SK-N-SH (cell line): ENCODE results near the gene FGGY. TPM values are rescaled to one million over a fixed set of nuclear protein-coding genes. Genes with fewer than 3 reads are reported as not detected.

Source experiments
- CTCF ChIA-PET: fragments of 300-600, 350-600 bp; formaldehyde crosslinking; extraction: SDS; loops from one replicate; lab custom pipeline; 2021; lab: Yijun Ruan, JAX
- POLR2A ChIA-PET: fragments of 350-600 bp; sonication (Branson Sonifier 250); formaldehyde crosslinking; extraction: SDS; loops from one replicate; lab custom pipeline; 2020; ENCODE audit warnings: antibody characterized with exemption, inconsistent platforms; lab: Yijun Ruan, JAX
- DNase-seq: peaks from one replicate; pipeline ENCODE4 v3.0.0; 2012
- H2AFZ ChIP-seq: fragments of 200-600 bp; sonication (generic); 2 replicates; pipeline ENCODE4 v1.8.1; 2016; ENCODE audit warnings: antibody characterized with exemption, mild to moderate bottlenecking, low read depth
- H3F3A ChIP-seq: fragments of 200-600 bp; sonication (generic); replicated peaks from 2 replicates; pipeline ENCODE3; 2016; ENCODE audit warnings: antibody characterized with exemption, mild to moderate bottlenecking; ENCODE audit not compliant: insufficient read depth
- H3K27ac ChIP-seq, 2 experiments: fragments of 200-500 bp in 1 of 2; fragments of 200-600 bp in 1 of 2; sonication (Bioruptor generic) in 1 of 2; sonication (generic), shearing (Covaris generic) in 1 of 2; 2 replicates each; pipeline versions ENCODE4 v1.5.1 to v1.6.1; 2014 to 2016; ENCODE audit warnings: low read depth in 2 of 2, inconsistent platforms in 1 of 2, low read length in 1 of 2, mild to moderate bottlenecking in 1 of 2, mixed read lengths in 1 of 2
- H3K27me3 ChIP-seq: fragments of 200-600 bp; sonication (generic), shearing (Covaris generic); 2 replicates; pipeline ENCODE4 v1.6.1; 2016; ENCODE audit warnings: mixed run types; ENCODE audit not compliant: insufficient read depth
- H3K36me3 ChIP-seq, 2 experiments: fragments of 200-500 bp in 1 of 2; fragments of 200-600 bp in 1 of 2; sonication (Bioruptor generic) in 1 of 2; sonication (generic) in 1 of 2; replicated peaks in 1 of 2; 2 replicates each; pipeline versions ENCODE3 to v1.5.1; 2014 to 2016; ENCODE audit warnings: low read length in 1 of 2, mild to moderate bottlenecking in 1 of 2; ENCODE audit not compliant: insufficient read depth in 2 of 2, control insufficient read depth in 1 of 2
- H3K4me1 ChIP-seq, 2 experiments: fragments of 200-500 bp in 1 of 2; fragments of 200-600 bp in 1 of 2; sonication (Bioruptor generic) in 1 of 2; sonication (generic), shearing (Covaris generic) in 1 of 2; 2 replicates each; pipeline versions ENCODE4 v1.5.1 to v1.6.1; 2014 to 2016; ENCODE audit warnings: low read depth in 1 of 2, low read length in 1 of 2, mixed run types in 1 of 2; ENCODE audit not compliant: insufficient read depth in 2 of 2, control insufficient read depth in 1 of 2
- H3K4me2 ChIP-seq: fragments of 200-600 bp; sonication (generic), shearing (Covaris generic); 2 replicates; pipeline ENCODE4 v1.6.1; 2017; ENCODE audit warnings: mixed run types
- H3K4me3 ChIP-seq, 2 experiments: fragments of 200-500 bp in 1 of 2; fragments of 200-600 bp in 1 of 2; sonication (Bioruptor generic) in 1 of 2; sonication (generic), shearing (Covaris generic) in 1 of 2; 2 replicates each; pipeline versions ENCODE4 v1.5.1 to v1.8.1; 2014 to 2016; ENCODE audit warnings: low read depth in 2 of 2, inconsistent platforms in 1 of 2, low read length in 1 of 2, mild to moderate bottlenecking in 1 of 2, mixed read lengths in 1 of 2, moderate library complexity in 1 of 2
- H3K79me2 ChIP-seq: fragments of 200-600 bp; sonication (generic); 2 replicates; pipeline ENCODE4 v1.8.1; 2017; ENCODE audit warnings: mild to moderate bottlenecking; ENCODE audit not compliant: insufficient read depth
- H3K9ac ChIP-seq: fragments of 200-600 bp; sonication (generic); 2 replicates; pipeline ENCODE4 v1.6.1; 2017; ENCODE audit warnings: mixed run types
- H3K9me2 ChIP-seq: fragments of 200-600 bp; sonication (generic); 2 replicates; pipeline ENCODE4 v1.6.1; 2017; ENCODE audit warnings: mixed run types
- H3K9me3 ChIP-seq: fragments of 200-600 bp; sonication (generic); 2 replicates; pipeline ENCODE4 v1.6.1; 2017; ENCODE audit warnings: mixed run types, mild to moderate bottlenecking, moderate library complexity
- H4K20me1 ChIP-seq: fragments of 200-600 bp; sonication (generic); 2 replicates; pipeline ENCODE4 v1.6.1; 2017; ENCODE audit warnings: mild to moderate bottlenecking, mixed run types; ENCODE audit not compliant: insufficient read depth
- CHD2 ChIP-seq: fragments of 150-350 bp; IDR thresholded peaks from 2 replicates; pipeline ENCODE4 v1.6.1; 2018; ENCODE audit warnings: low read length; ENCODE audit not compliant: partially characterized antibody
- CTCF ChIP-seq: fragments of 200-600 bp; sonication (generic); IDR thresholded peaks from 2 replicates; pipeline ENCODE4 v1.6.1; 2017; ENCODE audit warnings: antibody characterized with exemption, mild to moderate bottlenecking, moderate library complexity
- ELF1 ChIP-seq: IDR thresholded peaks from 2 replicates; pipeline ENCODE4 v1.4.0; 2012
- EZH2phosphoT487 ChIP-seq: fragments of 200-600 bp; sonication (generic); IDR thresholded peaks from 2 replicates; pipeline ENCODE4 v1.6.1; 2017; ENCODE audit warnings: low read depth, mixed run types, mild to moderate bottlenecking, antibody characterized with exemption, moderate library complexity, borderline replicate concordance
- FOXJ3 ChIP-seq: sonication (generic); formaldehyde crosslinking; IDR thresholded peaks from 2 replicates; pipeline ENCODE4 v1.5.1; 2020; ENCODE audit warnings: mild to moderate bottlenecking, missing genetic modification reagents
- GABPA ChIP-seq: IDR thresholded peaks from 2 replicates; pipeline ENCODE4 v1.4.0; 2012; ENCODE audit warnings: low read depth, mild to moderate bottlenecking
- JUND ChIP-seq: IDR thresholded peaks from 2 replicates; pipeline ENCODE4 v1.4.0; 2012
- MEF2A ChIP-seq: IDR thresholded peaks from 2 replicates; pipeline ENCODE4 v1.4.0; 2012; ENCODE audit warnings: low read depth, borderline replicate concordance
- MXI1 ChIP-seq: IDR thresholded peaks from 2 replicates; pipeline ENCODE4 v1.6.1; 2012; ENCODE audit warnings: mild to moderate bottlenecking, low read depth, low read length, improper control_type of control experiment
- NFIC ChIP-seq: IDR thresholded peaks from 2 replicates; pipeline ENCODE4 v1.4.0; 2012; ENCODE audit warnings: borderline replicate concordance
- PBX3 ChIP-seq: IDR thresholded peaks from 2 replicates; pipeline ENCODE4; 2012
- POLR2AphosphoS5 ChIP-seq: IDR thresholded peaks from 2 replicates; pipeline ENCODE4 v1.6.1; 2012; ENCODE audit warnings: low read depth, low read length
- RAD21 ChIP-seq: IDR thresholded peaks from 2 replicates; pipeline ENCODE4 v1.6.1; 2012; ENCODE audit warnings: mild to moderate bottlenecking, low read length
- RCOR1 ChIP-seq: fragments of 150-350 bp; IDR thresholded peaks from 2 replicates; pipeline ENCODE4 v1.6.1; 2017; ENCODE audit warnings: antibody characterized with exemption, low read length
- REST ChIP-seq: IDR thresholded peaks from 2 replicates; pipeline ENCODE4 v1.6.1; 2012; ENCODE audit warnings: mild to moderate bottlenecking, low read depth, low read length, moderate library complexity
- RFX5 ChIP-seq: IDR thresholded peaks from 2 replicates; pipeline ENCODE4 v1.6.1; 2012; ENCODE audit warnings: mild to moderate bottlenecking, improper control_type of control experiment, low read length
- SIN3A ChIP-seq: IDR thresholded peaks from 2 replicates; pipeline ENCODE4 v1.6.1; 2012; ENCODE audit warnings: low read depth, mild to moderate bottlenecking, low read length, moderate library complexity, borderline replicate concordance
- TAF1 ChIP-seq: IDR thresholded peaks from 2 replicates; pipeline ENCODE4 v1.6.1; 2012; ENCODE audit warnings: low read depth, mild to moderate bottlenecking, low read length, moderate library complexity, borderline replicate concordance
- TCF12 ChIP-seq: IDR thresholded peaks from 2 replicates; pipeline ENCODE4 v1.4.0; 2012
- TEAD4 ChIP-seq: IDR thresholded peaks from 2 replicates; pipeline ENCODE4 v1.4.0; 2012; ENCODE audit warnings: mild to moderate bottlenecking, borderline replicate concordance; ENCODE audit not compliant: insufficient read depth
- WGBS: methylation state at CpG from one replicate; pipeline ENCODE4 v1.1.6; 2017; ENCODE audit warnings: low lambda C conversion rate; 5-methylcytosine and 5-hydroxymethylcytosine counted together
- polyA plus RNA-seq, 3 experiments: library from polyadenylated mRNA; depleted of rRNA; stranded (reverse); fragments of >200 nt; gene quantifications; 2 replicates each; pipeline ENCODE4 v1.2.3, GENCODE V29; 2012

FGGY gene
- polyA plus RNA-seq, 1 of the 3 experiments (the other 2 are of a cell fraction), result 10.3 TPM

GRCh38 chr1:59442492-59442891, 145.6 kb downstream of the FGGY start:
- no peak overlapping the region for H3K9ac ChIP-seq
- H3K4me3 ChIP-seq, result no peak overlapping the region
- peaks cover 22% of the 10 kb centered on the region for H3F3A ChIP-seq
- H3K27ac ChIP-seq, result peak overlapping the region; percentile 43 to 53; a peak in 3 of 4 replicates
- no peaks in the 10 kb centered on the region for H3K36me3 ChIP-seq
- H3K9me2 ChIP-seq, result no peaks in the 10 kb centered on the region
- no peaks in the 10 kb centered on the region for H3K27me3 ChIP-seq
- H4K20me1 ChIP-seq, result no peaks in the 10 kb centered on the region
- no peaks in the 10 kb centered on the region for H3K79me2 ChIP-seq
- H3K9me3 ChIP-seq, result no peaks in the 10 kb centered on the region
- 84% methylated on average over 4 of the region's 4 CpGs for WGBS
- H3K4me1 ChIP-seq, result peaks cover 25 to 43% of the 10 kb centered on the region in 2 experiments
- TF ChIP-seq FOXJ3 (CRISPR knock-in tag) (no peak), TAF1 (no peak), CTCF (no peak), TCF12 (no peak), CHD2 (no peak), MXI1 (no peak), NFIC (no peak), PBX3 (no peak), POLR2AphosphoS5 (no peak), RAD21 (no peak)
- H3K4me2 ChIP-seq, result no peak overlapping the region
- ChIA-PET POLR2A (no interaction called here), CTCF (no interaction called here)
- DNase-seq, result no peak
- no peak overlapping the region for H2AFZ ChIP-seq

- DNase-seq, result no peak
- H2AFZ ChIP-seq, result no peak overlapping the region
- CTCF ChIA-PET, result interaction anchor here (2.1 kb wide), 1 partner anchor 256 kb away, joined by 7 read pairs; no protein-coding TSS in a partner anchor
- TF ChIP-seq CHD2 (no peak), MEF2A (no peak), TEAD4 (peak; percentile 30; the same call in 1 of the 2 replicates), RAD21 (no peak), JUND (no peak), SIN3A (no peak), ELF1 (no peak), TCF12 (peak; percentile 41; the same call in 1 of the 2 replicates), RFX5 (no peak), PBX3 (peak; percentile 37; the same call in 1 of the 2 replicates), NFIC (peak; percentile 63), GABPA (no peak), EZH2phosphoT487 (no peak), RCOR1 (no peak), REST (no peak), TAF1 (no peak), MXI1 (no peak)
These were observed 146.4 kb downstream of the FGGY start for GRCh38 chr1:59443310-59443709.

More at GRCh38 chr1:59443310-59443709, 146.4 kb downstream of the FGGY start:
- WGBS, result 18% methylated on average over 1 of the region's 1 CpG
- Histone ChIP-seq H3K9ac (no peak overlapping the region), H3F3A (peaks cover 22% of the 10 kb centered on the region), H3K9me3 (no peaks in the 10 kb centered on the region), H3K27me3 (no peaks in the 10 kb centered on the region), H3K27ac (peak overlapping the region; percentile 43 to 53), H3K4me1 (peaks cover 31 to 51% of the 10 kb centered on the region in 2 experiments), H4K20me1 (no peaks in the 10 kb centered on the region), H3K79me2 (no peaks in the 10 kb centered on the region), H3K4me2 (peak overlapping the region; percentile 34), H3K4me3 (no peak overlapping the region), H3K36me3 (no peaks in the 10 kb centered on the region), H3K9me2 (no peaks in the 10 kb centered on the region)
- POLR2A ChIA-PET, result no interaction called here
